ENCODE data around the gene PCNP.
A peak's percentile ranks its signal among the peaks of the same experiment; 100 is the strongest.
"Not testable (repeated sequence)": the region's sequence is repeated elsewhere in the genome, so short reads cannot be mapped to it uniquely, and the experiment has no call there.

Gene PCNP

GRCh38 chr3:101573449-101574387 lies at the start of gene PCNP:
Gene PCNP, plus strand, starts transcription at chr3:101574180. Its CDS starts 36 bp downstream, at chr3:101574216.
- DNase-seq = peak; percentile 99
- TF ChIP-seq POLR2A (IDR thresholded peaks at IDR 0.05; ENCODE audit: low read length) = peak; percentile 98
- TF ChIP-seq GATA1 (IDR thresholded peaks at IDR 0.05; ENCODE audit: low read depth, low read length) = no peak

- TF ChIP-seq POLR2A (IDR thresholded peaks at IDR 0.05; ENCODE audit: low read length) = no peak
- TF ChIP-seq GATA1 (IDR thresholded peaks at IDR 0.05; ENCODE audit: low read depth, low read length) = no peak
- peak; percentile 31 to 80 for DNase-seq
These were observed 46.5 kb upstream of the PCNP start for GRCh38 chr3:101527441-101527840.

- DNase-seq = no peak
- TF ChIP-seq GATA1 (IDR thresholded peaks at IDR 0.05; ENCODE audit: low read depth, low read length) = no peak
- TF ChIP-seq POLR2A (IDR thresholded peaks at IDR 0.05; ENCODE audit: low read length) = no peak
These were observed 46.1 kb upstream of the PCNP start for GRCh38 chr3:101527906-101528305.

GRCh38 chr3:101529816-101530685 lies 43.9 kb upstream of the PCNP start:
- TF ChIP-seq GATA1 (IDR thresholded peaks at IDR 0.05; ENCODE audit: low read depth, low read length) (peak; percentile 90), POLR2A (IDR thresholded peaks at IDR 0.05; ENCODE audit: low read length) (peak; percentile 63)

GRCh38 chr3:101530686-101531047 lies 43.3 kb upstream of the PCNP start:
- no peak for TF ChIP-seq GATA1 (IDR thresholded peaks at IDR 0.05; ENCODE audit: low read depth, low read length)
- peak; percentile 45 for TF ChIP-seq POLR2A (IDR thresholded peaks at IDR 0.05; ENCODE audit: low read length)
- no peak for DNase-seq

More at GRCh38 chr3:101529816-101530685, 43.9 kb upstream of the PCNP start:
- DNase-seq = peak; percentile 84 to 96

- TF ChIP-seq GATA1 (IDR thresholded peaks at IDR 0.05; ENCODE audit: low read depth, low read length) (no peak), POLR2A (IDR thresholded peaks at IDR 0.05; ENCODE audit: low read length) (no peak)
- DNase-seq = no peak
These were observed 42.4 kb upstream of the PCNP start for GRCh38 chr3:101531473-101532086.

GRCh38 chr3:101532783-101533602 lies 41.0 kb upstream of the PCNP start:
- TF ChIP-seq POLR2A (IDR thresholded peaks at IDR 0.05; ENCODE audit: low read length) = no peak
- TF ChIP-seq GATA1 (IDR thresholded peaks at IDR 0.05; ENCODE audit: low read depth, low read length) = no peak
- no peak for DNase-seq

GRCh38 chr3:101533603-101533968 lies 40.4 kb upstream of the PCNP start:
- no peak for TF ChIP-seq GATA1 (IDR thresholded peaks at IDR 0.05; ENCODE audit: low read depth, low read length)
- no peak for TF ChIP-seq POLR2A (IDR thresholded peaks at IDR 0.05; ENCODE audit: low read length)
- no peak for DNase-seq

- no peak for TF ChIP-seq GATA1 (IDR thresholded peaks at IDR 0.05; ENCODE audit: low read depth, low read length)
- no peak for TF ChIP-seq POLR2A (IDR thresholded peaks at IDR 0.05; ENCODE audit: low read length)
- no peak for DNase-seq
These were observed 38.8 kb upstream of the PCNP start for GRCh38 chr3:101535221-101535620.

GRCh38 chr3:101536266-101536665 lies 37.7 kb upstream of the PCNP start:
- DNase-seq = peak; percentile 7 to 33
- TF ChIP-seq GATA1 (IDR thresholded peaks at IDR 0.05; ENCODE audit: low read depth, low read length) (no peak), POLR2A (IDR thresholded peaks at IDR 0.05; ENCODE audit: low read length) (no peak)

GRCh38 chr3:101536955-101537354 lies 37.0 kb upstream of the PCNP start:
- not testable (repeated sequence) for DNase-seq

GRCh38 chr3:101542957-101543356 lies 31.0 kb upstream of the PCNP start:
- DNase-seq = no peak
- TF ChIP-seq POLR2A (IDR thresholded peaks at IDR 0.05; ENCODE audit: low read length) = no peak
- no peak for TF ChIP-seq GATA1 (IDR thresholded peaks at IDR 0.05; ENCODE audit: low read depth, low read length)

GRCh38 chr3:101544161-101544850 lies 29.7 kb upstream of the PCNP start:
- no peak for TF ChIP-seq POLR2A (IDR thresholded peaks at IDR 0.05; ENCODE audit: low read length)
- no peak for TF ChIP-seq GATA1 (IDR thresholded peaks at IDR 0.05; ENCODE audit: low read depth, low read length)
- no peak for DNase-seq
